HepG2 (cell line): ENCODE measurements around the gene CPZ. TPM values are rescaled to one million over a fixed set of nuclear protein-coding genes. Genes with fewer than 3 reads are reported as not detected.

Experiments
- ATAC-seq: fragments of 200-7000 bp; cut with Tn5 transposase; 3 replicates; pipeline ENCODE4 v1.9.1; 2020; ENCODE audit warnings: mild to moderate bottlenecking, moderate library complexity
- BruUV-seq: library from RNA; stranded (reverse); fragments of 400-500 nt; replicated peaks from 2 replicates; lab custom pipeline; 2021; lab: Mats Ljungman, UMichigan
- CTCF ChIA-PET: fragments of 300-600 bp; formaldehyde crosslinking; extraction: SDS; loops from one replicate; lab custom pipeline; 2021; ENCODE audit warnings: low total read pairs, inconsistent platforms, low intra/inter-chr PET ratio; lab: Yijun Ruan, JAX
- POLR2A ChIA-PET: fragments of 350-600 bp; sonication (Branson Sonifier 250); formaldehyde crosslinking; loops from one replicate; lab custom pipeline; 2020; ENCODE audit warnings: antibody characterized with exemption, inconsistent platforms; lab: Yijun Ruan, JAX
- DNase-seq: peaks from one replicate; pipeline ENCODE4 v3.0.0-alpha.2; 2015; ENCODE audit warnings: low spot score
- FAIRE-seq: peaks from 3 replicates; lab custom pipeline; 2011; peaks lifted over from hg19 to GRCh38; lab: Jason Lieb, UNC
- H2AFZ ChIP-seq: one replicate; pipeline ENCODE4 v1.6.1; 2011; ENCODE audit warnings: low read length, inconsistent platforms
- H3K27ac ChIP-seq: fragments of 300-600 bp; 3 replicates; pipeline ENCODE4 v1.8.0; 2011; ENCODE audit warnings: mixed run types, mild to moderate bottlenecking, mixed read lengths, low read length, inconsistent platforms; ENCODE audit not compliant: insufficient read depth; ENCODE audit errors: extremely low read length
- H3K27me3 ChIP-seq, 2 experiments: fragments of 200-600 bp in 1 of 2; 2 replicates in 1 of 2; 3 replicates in 1 of 2; pipeline versions ENCODE4 v1.6.0 to v1.8.0; 2011; ENCODE audit warnings: low read length in 2 of 2, mild to moderate bottlenecking in 2 of 2, moderate library complexity in 2 of 2, inconsistent platforms in 1 of 2; ENCODE audit not compliant: insufficient read depth in 2 of 2, control insufficient read depth in 1 of 2
- H3K36me3 ChIP-seq, 2 experiments: fragments of 200-600 bp in 1 of 2; replicated peaks in 1 of 2; 2 replicates in 1 of 2; 3 replicates in 1 of 2; pipeline versions ENCODE4 v1.5.1 to v1.8.0; 2011; ENCODE audit warnings: low read length in 2 of 2, inconsistent platforms in 1 of 2; ENCODE audit not compliant: insufficient read depth in 2 of 2, control insufficient read depth in 1 of 2
- H3K4me1 ChIP-seq: 2 replicates; pipeline ENCODE4 v1.5.1; 2012; ENCODE audit warnings: low read length, inconsistent platforms; ENCODE audit not compliant: insufficient read depth
- H3K4me2 ChIP-seq: 2 replicates; pipeline ENCODE4 v1.6.0; 2011; ENCODE audit warnings: low read depth, low read length, inconsistent platforms
- H3K4me3 ChIP-seq, 3 experiments: fragments of 200-600 bp in 1 of 3; sonication (generic), shearing (Covaris generic) in 1 of 3; replicated peaks in 1 of 3; 2 replicates each; pipeline ENCODE4 v1.5.1; 2011 to 2016; ENCODE audit warnings: low read length in 3 of 3, inconsistent platforms in 2 of 3, low read depth in 2 of 3, mild to moderate bottlenecking in 2 of 3, control low read depth in 1 of 3, mixed read lengths in 1 of 3; ENCODE audit not compliant: insufficient read depth in 1 of 3
- H3K79me2 ChIP-seq: one replicate; pipeline ENCODE4 v1.6.1; 2011; ENCODE audit warnings: low read length, inconsistent platforms; ENCODE audit not compliant: insufficient read depth
- H3K9ac ChIP-seq: 2 replicates; pipeline ENCODE4 v1.6.0; 2011; ENCODE audit warnings: mild to moderate bottlenecking, low read depth, low read length, inconsistent platforms; ENCODE audit not compliant: insufficient read depth
- H3K9me3 ChIP-seq: 2 replicates; pipeline ENCODE4 v1.5.1; 2012; ENCODE audit warnings: mild to moderate bottlenecking, low read length
- H4K20me1 ChIP-seq: 2 replicates; pipeline ENCODE4 v1.6.0; 2011; ENCODE audit warnings: inconsistent platforms, mild to moderate bottlenecking, low read length, moderate library complexity; ENCODE audit not compliant: insufficient read depth
- ASH2L ChIP-seq: fragments of 300-600, 200-600 bp; sonication (generic); IDR thresholded peaks from 2 replicates; pipeline ENCODE4 v1.7.0; 2017; ENCODE audit warnings: low read depth, mild to moderate bottlenecking, moderate library complexity, mixed read lengths, low read length; ENCODE audit not compliant: insufficient read length
- BHLHE40 ChIP-seq: IDR thresholded peaks from 2 replicates; pipeline ENCODE4 v1.6.1; 2011; ENCODE audit warnings: low read length, improper control_type of control experiment
- FOXO4 ChIP-seq: sonication (generic); formaldehyde crosslinking; conservative IDR thresholded peaks from 2 replicates; pipeline ENCODE4 v1.8.1; 2023; ENCODE audit warnings: missing genetic modification reagents
- HCFC1 ChIP-seq: fragments of 150-350 bp; IDR thresholded peaks from 2 replicates; pipeline ENCODE4 v1.6.1; 2014; ENCODE audit warnings: low read depth, low read length
- HOXD1 ChIP-seq: sonication (generic); formaldehyde crosslinking; IDR thresholded peaks from 2 replicates; pipeline ENCODE4 v1.5.0; 2020; ENCODE audit warnings: missing genetic modification reagents
- IRF2 ChIP-seq: IDR thresholded peaks from 2 replicates; pipeline ENCODE4 v1.6.1; 2018; ENCODE audit warnings: missing genetic modification reagents, missing compliant biosample characterization
- MIER3 ChIP-seq: IDR thresholded peaks from 2 replicates; pipeline ENCODE4 v1.6.1; 2016; ENCODE audit warnings: missing compliant biosample characterization, borderline replicate concordance
- SNAPC5 ChIP-seq: sonication (generic); formaldehyde crosslinking; IDR thresholded peaks from 2 replicates; pipeline ENCODE4 v1.8.1; 2023; ENCODE audit warnings: mild to moderate bottlenecking, missing genetic modification reagents, borderline replicate concordance
- ZKSCAN5 ChIP-seq: sonication (generic); formaldehyde crosslinking; IDR thresholded peaks from 2 replicates; pipeline ENCODE4 v1.5.1; 2020; ENCODE audit warnings: mild to moderate bottlenecking, missing genetic modification reagents
- ZNF12 ChIP-seq: sonication (generic); formaldehyde crosslinking; IDR thresholded peaks from 2 replicates; pipeline ENCODE4 v1.5.0; 2020; ENCODE audit warnings: missing genetic modification reagents
- ZNF136 ChIP-seq: sonication (generic); formaldehyde crosslinking; IDR thresholded peaks from 2 replicates; pipeline ENCODE4 v1.8.1; 2022; ENCODE audit warnings: low read depth, mild to moderate bottlenecking, moderate library complexity, missing genetic modification reagents
- ZNF274 ChIP-seq: sonication (generic); formaldehyde crosslinking; IDR thresholded peaks from 2 replicates; pipeline ENCODE4 v1.5.1; 2020; ENCODE audit warnings: mild to moderate bottlenecking, missing genetic modification reagents
- ZNF44 ChIP-seq: sonication (generic); formaldehyde crosslinking; IDR thresholded peaks from 2 replicates; pipeline ENCODE4 v1.5.1; 2020; ENCODE audit warnings: mild to moderate bottlenecking, missing genetic modification reagents
- ZNF503 ChIP-seq: sonication (generic); formaldehyde crosslinking; IDR thresholded peaks from 2 replicates; pipeline ENCODE4 v1.4.0; 2020; ENCODE audit warnings: missing genetic modification reagents
- ZNF564 ChIP-seq: sonication (generic); formaldehyde crosslinking; IDR thresholded peaks from 2 replicates; pipeline ENCODE4 v1.8.1; 2023; ENCODE audit warnings: mild to moderate bottlenecking, missing genetic modification reagents
- ZNF792 ChIP-seq: IDR thresholded peaks from 2 replicates; pipeline ENCODE4 v1.6.1; 2016
- WGBS: methylation state at CpG from one replicate; pipeline ENCODE4 v1.1.6; 2017; ENCODE audit warnings: low lambda C conversion rate; 5-methylcytosine and 5-hydroxymethylcytosine counted together
- in situ Hi-C: cut with HindIII; loops from 2 replicates; pipeline ENCODE4 v1.10.0; 2017; ENCODE audit warnings: low pct_unique_long_range_greater_than_20kb; ENCODE audit not compliant: extremely low pct_ligation_motif_present
- intact Hi-C: fragments of 100-400 bp; cut with micrococcal nuclease; formaldehyde crosslinking; loops from one replicate; pipeline ENCODE4 v1.10.0; 2022; ENCODE audit not compliant: unreplicated experiment
- polyA plus RNA-seq, 8 experiments: library from polyadenylated mRNA; depleted of rRNA in 3 of 8; stranded (reverse) in 7 of 8; unstranded in 1 of 8; fragments of >200 nt; fragmentation: Illumina TruSeq in 4 of 8; extraction: Trizol in 4 of 8; gene quantifications; 2 replicates each; pipeline versions ENCODE4 v1.2.1 to v1.2.3, GENCODE V29; 2011 to 2016; ENCODE audit warnings: low read depth in 4 of 8, missing spikeins in 1 of 8, mixed read lengths in 1 of 8; ENCODE audit not compliant: insufficient read depth in 1 of 8
- total RNA-seq, 5 experiments: library from RNA; depleted of rRNA; stranded (reverse); fragments of >200 nt; fragmentation: Illumina TruSeq; extraction: Trizol; gene quantifications; 2 replicates each; pipeline ENCODE4 v1.2.3, GENCODE V29; 2016; ENCODE audit warnings: low read depth in 1 of 5
- TF ChIP-seq, protein P1 (sequence below): conservative IDR thresholded peaks from 2 replicates; pipeline ENCODE4 v1.6.1; 2018; ENCODE audit warnings: missing genetic modification reagents

Gene CPZ
- total and polyA plus RNA-seq, 2 of the 13 experiments (the other 11 are each of a cell fraction or from before 2014, with no cell fraction given): 0.58 to 0.61 TPM

- TF ChIP-seq, protein P1, sequence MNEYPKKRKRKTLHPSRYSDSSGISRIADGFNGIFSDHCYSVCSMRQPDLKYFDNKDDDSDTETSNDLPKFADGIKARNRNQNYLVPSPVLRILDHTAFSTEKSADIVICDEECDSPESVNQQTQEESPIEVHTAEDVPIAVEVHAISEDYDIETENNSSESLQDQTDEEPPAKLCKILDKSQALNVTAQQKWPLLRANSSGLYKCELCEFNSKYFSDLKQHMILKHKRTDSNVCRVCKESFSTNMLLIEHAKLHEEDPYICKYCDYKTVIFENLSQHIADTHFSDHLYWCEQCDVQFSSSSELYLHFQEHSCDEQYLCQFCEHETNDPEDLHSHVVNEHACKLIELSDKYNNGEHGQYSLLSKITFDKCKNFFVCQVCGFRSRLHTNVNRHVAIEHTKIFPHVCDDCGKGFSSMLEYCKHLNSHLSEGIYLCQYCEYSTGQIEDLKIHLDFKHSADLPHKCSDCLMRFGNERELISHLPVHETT (CRISPR knock-in tag): no peak
- TF ChIP-seq ZNF564 (no peak), ASH2L (no peak), ZNF44 (no peak), ZNF12 (CRISPR knock-in tag) (no peak), ZNF136 (no peak), ZNF792 (no peak), BHLHE40 (no peak), MIER3 (CRISPR knock-in tag) (no peak), FOXO4 (CRISPR knock-in tag) (no peak), ZNF274 (CRISPR knock-in tag) (no peak), SNAPC5 (no peak), IRF2 (CRISPR knock-in tag) (no peak), HCFC1 (no peak), ZKSCAN5 (CRISPR knock-in tag) (no peak), HOXD1 (no peak), ZNF503 (CRISPR knock-in tag) (no peak)
- TF ChIP-seq, all 625 proteins: peak for 0
- no peak overlapping the region for H3K9ac ChIP-seq
- intact Hi-C loops (no loop called here), in situ Hi-C loops (no loop called here)
- H4K20me1 ChIP-seq: no peaks in the 10 kb centered on the region
- H3K27me3 ChIP-seq: peaks cover 0 to 20% of the 10 kb centered on the region in 2 experiments; a peak in 3 of 5 replicates
- no peak for FAIRE-seq
- no peak overlapping the region for H3K4me3 ChIP-seq
- 27% methylated on average over 14 of the region's 19 CpGs for WGBS
- ChIA-PET CTCF (no interaction called here), POLR2A (no interaction called here)
- no peak for DNase-seq
- no peak for ATAC-seq
- no peaks in the 10 kb centered on the region for H3K9me3 ChIP-seq
- no peak overlapping the region for H3K4me2 ChIP-seq
- BruUV-seq: no TSS peak
- no peaks in the 10 kb centered on the region for H3K36me3 ChIP-seq
- no peak overlapping the region for H3K27ac ChIP-seq
- no peaks in the 10 kb centered on the region for H3K4me1 ChIP-seq
- no peak overlapping the region for H2AFZ ChIP-seq
- no peaks in the 10 kb centered on the region for H3K79me2 ChIP-seq
These were observed 73.1 kb downstream of the CPZ start for GRCh38 chr4:8665406-8666360.
